HepG2 (cell line): ENCODE results near the gene PGC. TPM values are rescaled to one million over a fixed set of nuclear protein-coding genes. Genes with fewer than 3 reads are reported as not detected.

Experiments used
- ATF4 ChIP-seq, 2 experiments: fragments of 450-650 bp in 1 of 2; sonication (generic) in 1 of 2; formaldehyde crosslinking; IDR thresholded peaks; 2 replicates each; pipeline versions ENCODE4 v1.5.0 to v1.8.0; 2020 to 2022; ENCODE audit warnings: mild to moderate bottlenecking in 1 of 2, missing genetic modification reagents in 1 of 2
- ATRX ChIP-seq: sonication (generic); formaldehyde crosslinking; IDR thresholded peaks from 2 replicates; pipeline ENCODE4 v1.4.0; 2020; ENCODE audit warnings: missing genetic modification reagents, borderline replicate concordance
- FOXC1 ChIP-seq: sonication (generic); formaldehyde crosslinking; IDR thresholded peaks from 2 replicates; pipeline ENCODE4 v1.8.0; 2022; ENCODE audit warnings: mild to moderate bottlenecking, missing genetic modification reagents, borderline replicate concordance
- HOXD1 ChIP-seq: sonication (generic); formaldehyde crosslinking; IDR thresholded peaks from 2 replicates; pipeline ENCODE4 v1.5.0; 2020; ENCODE audit warnings: missing genetic modification reagents
- KDM1A ChIP-seq: IDR thresholded peaks from 2 replicates; pipeline ENCODE4 v1.6.1; 2016; ENCODE audit warnings: missing compliant biosample characterization
- KLF9 ChIP-seq: IDR thresholded peaks from 2 replicates; pipeline ENCODE4 v1.6.1; 2016; ENCODE audit warnings: low read depth
- MAZ ChIP-seq, 2 experiments: sonication (generic) in 1 of 2; formaldehyde crosslinking in 1 of 2; IDR thresholded peaks; 2 replicates each; pipeline versions ENCODE4 v1.5.0 to v1.6.1; 2012 to 2020; ENCODE audit warnings: low read depth in 2 of 2, mild to moderate bottlenecking in 2 of 2, borderline replicate concordance in 1 of 2, improper control_type of control experiment in 1 of 2, low read length in 1 of 2, missing genetic modification reagents in 1 of 2, moderate library complexity in 1 of 2
- TFDP1 ChIP-seq: IDR thresholded peaks from 2 replicates; pipeline ENCODE4 v1.6.1; 2016; ENCODE audit warnings: missing compliant biosample characterization, missing genetic modification reagents, borderline replicate concordance
- TSC22D2 ChIP-seq: sonication (generic); formaldehyde crosslinking; IDR thresholded peaks from 2 replicates; pipeline ENCODE4 v1.5.1; 2020; ENCODE audit warnings: missing genetic modification reagents, mild to moderate bottlenecking, borderline replicate concordance
- ZSCAN25 ChIP-seq: sonication (generic); formaldehyde crosslinking; IDR thresholded peaks from 2 replicates; pipeline ENCODE4 v1.8.0; 2022; ENCODE audit warnings: mild to moderate bottlenecking, missing genetic modification reagents
- polyA plus RNA-seq, 8 experiments: library from polyadenylated mRNA; depleted of rRNA in 3 of 8; stranded (reverse) in 7 of 8; unstranded in 1 of 8; fragments of >200 nt; fragmentation: Illumina TruSeq in 4 of 8; extraction: Trizol in 4 of 8; gene quantifications; 2 replicates each; pipeline versions ENCODE4 v1.2.1 to v1.2.3, GENCODE V29; 2011 to 2016; ENCODE audit warnings: low read depth in 4 of 8, missing spikeins in 1 of 8, mixed read lengths in 1 of 8; ENCODE audit not compliant: insufficient read depth in 1 of 8
- total RNA-seq, 5 experiments: library from RNA; depleted of rRNA; stranded (reverse); fragments of >200 nt; fragmentation: Illumina TruSeq; extraction: Trizol; gene quantifications; 2 replicates each; pipeline ENCODE4 v1.2.3, GENCODE V29; 2016; ENCODE audit warnings: low read depth in 1 of 5
- TF ChIP-seq, protein P1 (sequence below): sonication (generic); formaldehyde crosslinking; IDR thresholded peaks from 2 replicates; pipeline ENCODE4 v1.4.0; 2020; ENCODE audit warnings: missing genetic modification reagents, borderline replicate concordance
- TF ChIP-seq, protein P2 (sequence below): sonication (generic); formaldehyde crosslinking; IDR thresholded peaks from 2 replicates; pipeline ENCODE4 v1.4.0; 2020; ENCODE audit warnings: missing genetic modification reagents
- TF ChIP-seq, protein P3 (sequence below): sonication (generic); formaldehyde crosslinking; IDR thresholded peaks from 2 replicates; pipeline ENCODE4; 2020; ENCODE audit warnings: missing genetic modification reagents, mild to moderate bottlenecking, borderline replicate concordance
- TF ChIP-seq, protein P4 (sequence below): sonication (generic); formaldehyde crosslinking; IDR thresholded peaks from 2 replicates; pipeline ENCODE4 v1.8.1; 2023; ENCODE audit warnings: missing genetic modification reagents, inconsistent platforms, borderline replicate concordance

PGC gene
- total and polyA plus RNA-seq, 2 of the 13 experiments (the other 11 are each of a cell fraction or from before 2014, with no cell fraction given), result 426 to 502 TPM

GRCh38 chr6:41786451-41787218, 39.4 kb upstream of the PGC start (continued):
- TF ChIP-seq, protein P1, sequence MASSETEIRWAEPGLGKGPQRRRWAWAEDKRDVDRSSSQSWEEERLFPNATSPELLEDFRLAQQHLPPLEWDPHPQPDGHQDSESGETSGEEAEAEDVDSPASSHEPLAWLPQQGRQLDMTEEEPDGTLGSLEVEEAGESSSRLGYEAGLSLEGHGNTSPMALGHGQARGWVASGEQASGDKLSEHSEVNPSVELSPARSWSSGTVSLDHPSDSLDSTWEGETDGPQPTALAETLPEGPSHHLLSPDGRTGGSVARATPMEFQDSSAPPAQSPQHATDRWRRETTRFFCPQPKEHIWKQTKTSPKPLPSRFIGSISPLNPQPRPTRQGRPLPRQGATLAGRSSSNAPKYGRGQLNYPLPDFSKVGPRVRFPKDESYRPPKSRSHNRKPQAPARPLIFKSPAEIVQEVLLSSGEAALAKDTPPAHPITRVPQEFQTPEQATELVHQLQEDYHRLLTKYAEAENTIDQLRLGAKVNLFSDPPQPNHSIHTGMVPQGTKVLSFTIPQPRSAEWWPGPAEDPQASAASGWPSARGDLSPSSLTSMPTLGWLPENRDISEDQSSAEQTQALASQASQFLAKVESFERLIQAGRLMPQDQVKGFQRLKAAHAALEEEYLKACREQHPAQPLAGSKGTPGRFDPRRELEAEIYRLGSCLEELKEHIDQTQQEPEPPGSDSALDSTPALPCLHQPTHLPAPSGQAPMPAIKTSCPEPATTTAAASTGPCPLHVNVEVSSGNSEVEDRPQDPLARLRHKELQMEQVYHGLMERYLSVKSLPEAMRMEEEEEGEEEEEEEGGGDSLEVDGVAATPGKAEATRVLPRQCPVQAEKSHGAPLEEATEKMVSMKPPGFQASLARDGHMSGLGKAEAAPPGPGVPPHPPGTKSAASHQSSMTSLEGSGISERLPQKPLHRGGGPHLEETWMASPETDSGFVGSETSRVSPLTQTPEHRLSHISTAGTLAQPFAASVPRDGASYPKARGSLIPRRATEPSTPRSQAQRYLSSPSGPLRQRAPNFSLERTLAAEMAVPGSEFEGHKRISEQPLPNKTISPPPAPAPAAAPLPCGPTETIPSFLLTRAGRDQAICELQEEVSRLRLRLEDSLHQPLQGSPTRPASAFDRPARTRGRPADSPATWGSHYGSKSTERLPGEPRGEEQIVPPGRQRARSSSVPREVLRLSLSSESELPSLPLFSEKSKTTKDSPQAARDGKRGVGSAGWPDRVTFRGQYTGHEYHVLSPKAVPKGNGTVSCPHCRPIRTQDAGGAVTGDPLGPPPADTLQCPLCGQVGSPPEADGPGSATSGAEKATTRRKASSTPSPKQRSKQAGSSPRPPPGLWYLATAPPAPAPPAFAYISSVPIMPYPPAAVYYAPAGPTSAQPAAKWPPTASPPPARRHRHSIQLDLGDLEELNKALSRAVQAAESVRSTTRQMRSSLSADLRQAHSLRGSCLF, result no peak
- TF ChIP-seq MAZ (IDR thresholded peaks at IDR 0.05; ENCODE audit: borderline replicate concordance, low read depth, low read length) (peak; percentile 82), MAZ (CRISPR knock-in tag; IDR thresholded peaks at IDR 0.05; ENCODE audit: low read depth) (peak; percentile 81; the same call in 1 of the 2 replicates), TFDP1 (CRISPR knock-in tag) (peak; percentile 76; the same call in 1 of the 2 replicates), TSC22D2 (CRISPR knock-in tag) (no peak), ZSCAN25 (peak; percentile 56; the same call in 1 of the 2 replicates), FOXC1 (CRISPR knock-in tag) (no peak; the same call in 1 of the 2 replicates), HOXD1 (CRISPR knock-in tag) (no peak), ATF4 (CRISPR knock-in tag; IDR thresholded peaks at IDR 0.05) (no peak), KDM1A (CRISPR knock-in tag) (no peak), KLF9 (CRISPR knock-in tag) (no peak), ATRX (CRISPR knock-in tag) (no peak)
- TF ChIP-seq, protein P2, sequence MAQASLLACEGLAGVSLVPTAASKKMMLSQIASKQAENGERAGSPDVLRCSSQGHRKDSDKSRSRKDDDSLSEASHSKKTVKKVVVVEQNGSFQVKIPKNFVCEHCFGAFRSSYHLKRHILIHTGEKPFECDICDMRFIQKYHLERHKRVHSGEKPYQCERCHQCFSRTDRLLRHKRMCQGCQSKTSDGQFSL (CRISPR knock-in tag), result peak; percentile 81; the same call in 1 of the 2 replicates
- TF ChIP-seq, protein P3, sequence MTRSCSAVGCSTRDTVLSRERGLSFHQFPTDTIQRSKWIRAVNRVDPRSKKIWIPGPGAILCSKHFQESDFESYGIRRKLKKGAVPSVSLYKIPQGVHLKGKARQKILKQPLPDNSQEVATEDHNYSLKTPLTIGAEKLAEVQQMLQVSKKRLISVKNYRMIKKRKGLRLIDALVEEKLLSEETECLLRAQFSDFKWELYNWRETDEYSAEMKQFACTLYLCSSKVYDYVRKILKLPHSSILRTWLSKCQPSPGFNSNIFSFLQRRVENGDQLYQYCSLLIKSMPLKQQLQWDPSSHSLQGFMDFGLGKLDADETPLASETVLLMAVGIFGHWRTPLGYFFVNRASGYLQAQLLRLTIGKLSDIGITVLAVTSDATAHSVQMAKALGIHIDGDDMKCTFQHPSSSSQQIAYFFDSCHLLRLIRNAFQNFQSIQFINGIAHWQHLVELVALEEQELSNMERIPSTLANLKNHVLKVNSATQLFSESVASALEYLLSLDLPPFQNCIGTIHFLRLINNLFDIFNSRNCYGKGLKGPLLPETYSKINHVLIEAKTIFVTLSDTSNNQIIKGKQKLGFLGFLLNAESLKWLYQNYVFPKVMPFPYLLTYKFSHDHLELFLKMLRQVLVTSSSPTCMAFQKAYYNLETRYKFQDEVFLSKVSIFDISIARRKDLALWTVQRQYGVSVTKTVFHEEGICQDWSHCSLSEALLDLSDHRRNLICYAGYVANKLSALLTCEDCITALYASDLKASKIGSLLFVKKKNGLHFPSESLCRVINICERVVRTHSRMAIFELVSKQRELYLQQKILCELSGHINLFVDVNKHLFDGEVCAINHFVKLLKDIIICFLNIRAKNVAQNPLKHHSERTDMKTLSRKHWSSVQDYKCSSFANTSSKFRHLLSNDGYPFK (CRISPR knock-in tag), result no peak
- TF ChIP-seq, protein P4, sequence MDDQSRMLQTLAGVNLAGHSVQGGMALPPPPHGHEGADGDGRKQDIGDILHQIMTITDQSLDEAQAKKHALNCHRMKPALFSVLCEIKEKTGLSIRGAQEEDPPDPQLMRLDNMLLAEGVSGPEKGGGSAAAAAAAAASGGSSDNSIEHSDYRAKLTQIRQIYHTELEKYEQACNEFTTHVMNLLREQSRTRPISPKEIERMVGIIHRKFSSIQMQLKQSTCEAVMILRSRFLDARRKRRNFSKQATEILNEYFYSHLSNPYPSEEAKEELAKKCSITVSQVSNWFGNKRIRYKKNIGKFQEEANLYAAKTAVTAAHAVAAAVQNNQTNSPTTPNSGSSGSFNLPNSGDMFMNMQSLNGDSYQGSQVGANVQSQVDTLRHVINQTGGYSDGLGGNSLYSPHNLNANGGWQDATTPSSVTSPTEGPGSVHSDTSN (CRISPR knock-in tag), result no peak
